GM12874 (cell line): ENCODE measurements around the gene NEK9.

ENCODE experiments used
- TF ChIP-seq, protein P1 (sequence below): IDR thresholded peaks from 2 replicates; pipeline ENCODE4 v1.5.1; 2011; ENCODE audit warnings: low read depth, mild to moderate bottlenecking, control low read depth, low read length, moderate library complexity; ENCODE audit not compliant: insufficient read depth

The NEK9 gene

GRCh38 chr14:75063491-75064204, 63.2 kb downstream of the NEK9 start, which contains the start of gene ACYP1:
TSS of gene ACYP1 (minus strand) at chr14:75064024. CDS start at chr14:75063553, 471 bp downstream.
- TF ChIP-seq, protein P1, sequence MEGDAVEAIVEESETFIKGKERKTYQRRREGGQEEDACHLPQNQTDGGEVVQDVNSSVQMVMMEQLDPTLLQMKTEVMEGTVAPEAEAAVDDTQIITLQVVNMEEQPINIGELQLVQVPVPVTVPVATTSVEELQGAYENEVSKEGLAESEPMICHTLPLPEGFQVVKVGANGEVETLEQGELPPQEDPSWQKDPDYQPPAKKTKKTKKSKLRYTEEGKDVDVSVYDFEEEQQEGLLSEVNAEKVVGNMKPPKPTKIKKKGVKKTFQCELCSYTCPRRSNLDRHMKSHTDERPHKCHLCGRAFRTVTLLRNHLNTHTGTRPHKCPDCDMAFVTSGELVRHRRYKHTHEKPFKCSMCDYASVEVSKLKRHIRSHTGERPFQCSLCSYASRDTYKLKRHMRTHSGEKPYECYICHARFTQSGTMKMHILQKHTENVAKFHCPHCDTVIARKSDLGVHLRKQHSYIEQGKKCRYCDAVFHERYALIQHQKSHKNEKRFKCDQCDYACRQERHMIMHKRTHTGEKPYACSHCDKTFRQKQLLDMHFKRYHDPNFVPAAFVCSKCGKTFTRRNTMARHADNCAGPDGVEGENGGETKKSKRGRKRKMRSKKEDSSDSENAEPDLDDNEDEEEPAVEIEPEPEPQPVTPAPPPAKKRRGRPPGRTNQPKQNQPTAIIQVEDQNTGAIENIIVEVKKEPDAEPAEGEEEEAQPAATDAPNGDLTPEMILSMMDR = no peak

DNA sequence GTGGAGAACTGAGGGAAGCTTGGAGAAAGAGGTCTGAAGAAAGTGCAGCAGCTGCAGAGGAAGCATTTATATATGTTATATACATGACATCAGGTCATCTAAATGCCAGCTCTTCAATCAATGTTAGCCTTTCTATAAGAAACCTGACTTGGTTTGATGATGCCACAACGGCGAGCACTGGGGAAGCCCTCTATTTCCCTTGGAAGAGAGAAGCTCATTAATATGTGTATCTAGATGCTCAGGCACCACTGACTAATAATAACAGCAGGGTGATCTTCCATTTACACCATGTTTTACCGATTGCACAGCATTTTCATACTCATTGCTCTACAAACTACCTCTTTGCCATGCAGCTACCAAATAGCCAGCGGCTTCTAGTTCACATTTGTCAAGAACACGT, 63.8 kb downstream of the NEK9 start:
- TF ChIP-seq, protein P1 = no peak

DNA sequence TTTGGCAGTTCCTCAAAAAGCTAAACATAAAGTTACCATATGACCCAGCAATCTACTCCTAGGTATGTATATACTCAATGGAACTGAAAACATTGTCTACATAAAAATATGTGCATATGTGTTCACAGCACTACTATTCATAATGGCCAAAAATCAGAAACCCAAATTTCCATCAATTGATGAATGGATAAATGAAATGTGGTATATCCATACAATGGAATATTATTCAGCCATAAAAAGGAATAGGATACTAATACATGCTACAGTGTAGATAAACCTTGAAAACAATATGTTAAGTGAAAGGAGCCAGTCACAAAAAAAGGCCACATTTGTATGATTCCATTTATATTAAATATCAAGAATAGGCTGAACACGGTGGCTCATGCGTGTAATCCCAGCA, 66.4 kb downstream of the NEK9 start:
- TF ChIP-seq, protein P1 = no peak

DNA sequence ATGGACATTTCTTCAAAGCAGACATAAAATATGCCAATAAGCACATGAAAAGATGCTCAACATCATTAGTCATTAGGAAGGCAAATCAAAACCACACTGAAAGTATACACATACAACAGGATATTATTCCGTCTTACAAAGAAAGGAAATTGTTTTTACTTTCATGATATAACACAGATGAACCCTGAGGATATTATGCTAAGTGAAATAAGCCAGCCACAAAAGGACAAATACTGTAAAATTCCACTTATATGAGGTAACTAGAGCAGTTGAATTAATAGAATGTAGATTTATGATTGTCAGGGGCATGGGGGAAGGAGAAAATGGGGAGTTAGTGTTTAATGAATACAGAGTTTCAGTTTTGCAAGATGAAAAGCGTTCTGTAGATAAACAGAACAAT, 67.2 kb downstream of the NEK9 start:
- TF ChIP-seq, protein P1 = no peak

DNA sequence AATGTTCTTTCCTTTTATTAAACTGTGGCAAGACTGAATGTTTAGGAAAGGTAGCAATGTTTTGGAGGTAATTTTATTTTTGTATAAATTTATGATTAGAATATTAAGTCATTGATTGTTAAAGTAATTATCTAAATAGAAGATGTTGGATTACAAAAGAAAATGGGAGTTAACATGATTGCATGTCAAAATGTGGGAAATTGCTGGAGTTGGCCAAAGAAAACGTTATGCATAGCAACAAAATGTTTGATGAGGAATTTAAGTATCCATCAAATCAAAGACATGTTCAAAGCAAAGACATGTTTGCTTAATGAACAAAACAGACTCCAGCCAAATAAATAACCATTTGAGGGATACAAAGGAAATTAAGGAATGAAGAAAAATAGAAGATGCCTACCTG, 72.4 kb downstream of the NEK9 start:
- TF ChIP-seq, protein P1 = no peak

GRCh38 chr14:75053396-75054291, 73.2 kb downstream of the NEK9 start:
- TF ChIP-seq, protein P1 = no peak

DNA sequence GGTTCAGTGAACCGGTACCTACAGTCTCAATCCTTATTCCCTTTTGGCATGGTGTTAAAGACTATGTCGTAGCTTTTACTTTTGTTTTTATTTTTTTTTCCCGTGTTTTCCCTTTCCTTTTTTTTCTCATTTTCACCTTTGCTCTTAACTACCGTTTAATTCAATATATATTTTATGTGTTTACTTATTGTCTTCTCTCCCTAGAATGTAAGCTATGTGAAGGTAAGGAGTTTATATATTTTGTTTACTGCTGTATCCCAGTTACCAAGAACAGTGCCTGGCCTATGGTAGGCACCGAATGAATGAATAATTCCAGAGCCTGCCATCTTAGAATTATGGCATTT, 75.3 kb downstream of the NEK9 start:
- TF ChIP-seq, protein P1 = no peak
